ENCODE results near the gene ABLIM2. TPM values are rescaled to one million over a fixed set of nuclear protein-coding genes. Genes with fewer than 3 reads are reported as not detected.

The ABLIM2 gene
- total RNA-seq, 1 experiment from 2014 or later: 1.0 TPM

GRCh38 chr4:8179074-8179473 lies 20.5 kb upstream of the ABLIM2 start:
- no CpG with 5 or more reads among the region's 10 CpGs for WGBS (ENCODE audit: extremely low coverage, insufficient read length, low lambda C conversion rate)
- no peak overlapping the region for H3K4me3 Mint-ChIP-seq

More at GRCh38 chr4:8179074-8179473, 20.5 kb upstream of the ABLIM2 start:
- H2BK120ac ChIP-seq (ENCODE audit: low read depth, low read length, poor library complexity, severe bottlenecking): no peak overlapping the region
- H3K27me3 Mint-ChIP-seq (ENCODE audit: low read depth): peaks cover 2% of the 10 kb centered on the region; the same call in 1 of the 2 replicates
- H3K9me3 ChIP-seq (ENCODE audit: control insufficient read depth, low read depth, low read length): no peaks in the 10 kb centered on the region
- H2BK15ac ChIP-seq (ENCODE audit: low read depth, low read length): no peak overlapping the region
- no peaks in the 10 kb centered on the region for H3K36me3 Mint-ChIP-seq (ENCODE audit: insufficient read depth in 1 of 3, low read depth in 3 of 3)
- H3T11ph ChIP-seq (ENCODE audit: low read length): no peak overlapping the region
- peaks cover 0 to 2% of the 10 kb centered on the region in 2 experiments; a peak in 1 of 4 replicates for H3K4me1 Mint-ChIP-seq
- no peak for TF ChIP-seq CTCF (conservative IDR thresholded peaks at IDR 0.05)
- H3K56ac ChIP-seq (ENCODE audit: insufficient read length, low read depth, low read length): no peak overlapping the region
- no peak overlapping the region for H3K14ac ChIP-seq (ENCODE audit: insufficient read depth, low read length)
- no peak overlapping the region for H3K9ac ChIP-seq (ENCODE audit: extremely low read depth, insufficient read length, low read length)
- H2BK12ac ChIP-seq (ENCODE audit: insufficient read length, low read depth, low read length): no peak overlapping the region
- H2AFZ ChIP-seq (ENCODE audit: low read length): no peak overlapping the region
- H4K8ac ChIP-seq (replicated peaks; ENCODE audit: insufficient read length, low read depth, low read length): no peak overlapping the region
- DNase-seq: no peak
- H3K79me2 ChIP-seq (ENCODE audit: insufficient read depth, low read length): no peaks in the 10 kb centered on the region
- H3K4me1 ChIP-seq (ENCODE audit: insufficient read depth, low read length): no peaks in the 10 kb centered on the region
- no peak overlapping the region for H3K4me2 ChIP-seq (ENCODE audit: insufficient read depth, insufficient read length, low read length)
- no peaks in the 10 kb centered on the region for H3K27me3 ChIP-seq (ENCODE audit: insufficient read depth, low read length)
- no peak overlapping the region for H3K18ac ChIP-seq (ENCODE audit: insufficient read length, low read depth, low read length)
- H3K4ac ChIP-seq (ENCODE audit: low read depth, low read length): no peak overlapping the region
- no peak overlapping the region for H4K5ac ChIP-seq (ENCODE audit: insufficient read length, low read depth, low read length)
- no peak overlapping the region for H3K27ac Mint-ChIP-seq
- H2BK5ac ChIP-seq (ENCODE audit: insufficient read length, low read length): no peak overlapping the region
- H4K91ac ChIP-seq (ENCODE audit: insufficient read length, low read depth, low read length): no peak overlapping the region
- peaks cover 4% of the 10 kb centered on the region in 2 experiments; a peak in 2 of 5 replicates for H3K9me3 Mint-ChIP-seq
- H2BK20ac ChIP-seq (ENCODE audit: low read depth, low read length, poor library complexity, severe bottlenecking): no peak overlapping the region
- no peaks in the 10 kb centered on the region for H4K20me1 ChIP-seq (ENCODE audit: control insufficient read depth, insufficient read depth, insufficient read length)
- no peak overlapping the region for H3K27ac ChIP-seq (ENCODE audit: insufficient read length, low read depth, low read length)
- no peaks in the 10 kb centered on the region for H3K79me1 ChIP-seq (ENCODE audit: insufficient read depth, low read depth, low read length, poor library complexity, severe bottlenecking)
- no peak overlapping the region for H3K23ac ChIP-seq (ENCODE audit: insufficient read length, low read depth, low read length)
- no peaks in the 10 kb centered on the region for H3K23me2 ChIP-seq (ENCODE audit: insufficient read length, low read depth, low read length, poor library complexity, severe bottlenecking)
- H2AK5ac ChIP-seq (ENCODE audit: insufficient read length, low read length): no peak overlapping the region
